Thoracic aorta (tissue), 2 donors: Measurements from ENCODE around the gene QPCTL. TPM values are rescaled to one million over a fixed set of nuclear protein-coding genes. Genes with fewer than 3 reads are reported as not detected.

Source experiments
- ATAC-seq: fragments of 150-250 bp; one replicate; pipeline ENCODE4 v1.8.0; 2017; ENCODE audit warnings: low read depth; ENCODE audit not compliant: insufficient number of reproducible peaks, low FRiP score
- DNase-seq: peaks from one replicate; pipeline ENCODE4 v3.0.0-alpha.2; 2020; ENCODE audit warnings: low spot score
- H3K27ac ChIP-seq, 2 donors: fragments of 200-600 bp; sonication (generic); 1 replicate in 1 of 2; 2 replicates in 1 of 2; pipeline ENCODE4 v1.5.1; 2016; ENCODE audit warnings: mild to moderate bottlenecking in 2 of 2, moderate library complexity in 2 of 2
- H3K27me3 ChIP-seq: fragments of 200-600 bp; sonication (generic); replicated peaks from 2 replicates; pipeline ENCODE4 v1.6.0; 2016; ENCODE audit warnings: mild to moderate bottlenecking; ENCODE audit not compliant: insufficient read depth
- H3K36me3 ChIP-seq: fragments of 200-600 bp; sonication (generic); one replicate; pipeline ENCODE4 v1.5.1; 2016
- H3K4me1 ChIP-seq, 2 donors: fragments of 200-600 bp; sonication (generic); 1 replicate in 1 of 2; 2 replicates in 1 of 2; pipeline versions ENCODE4 v1.5.1 to v1.6.0; 2016; ENCODE audit warnings: low read depth in 2 of 2, mild to moderate bottlenecking in 1 of 2; ENCODE audit not compliant: control insufficient read depth in 1 of 2
- H3K4me3 ChIP-seq: fragments of 200-600 bp; sonication (generic); 2 replicates; pipeline ENCODE4 v1.5.1; 2016; ENCODE audit warnings: mild to moderate bottlenecking
- H3K9me3 ChIP-seq: fragments of 200-600 bp; sonication (generic); 2 replicates; pipeline ENCODE4 v1.5.1; 2016
- total RNA-seq, 2 donors: library from RNA; depleted of rRNA; stranded (reverse); fragments of >200 nt; gene quantifications; one replicate each; pipeline versions ENCODE4 v1.1.0 to v1.2.3, GENCODE V29; 2016
- TF ChIP-seq, protein P1 (sequence below): fragments of 200-600 bp; sonication (generic); IDR thresholded peaks from one replicate; pipeline ENCODE4 v1.5.1; 2019; ENCODE audit warnings: antibody characterized with exemption

Gene QPCTL
- total RNA-seq, 2 donors from 2014 or later = 4.6 to 8.8 TPM

DNA sequence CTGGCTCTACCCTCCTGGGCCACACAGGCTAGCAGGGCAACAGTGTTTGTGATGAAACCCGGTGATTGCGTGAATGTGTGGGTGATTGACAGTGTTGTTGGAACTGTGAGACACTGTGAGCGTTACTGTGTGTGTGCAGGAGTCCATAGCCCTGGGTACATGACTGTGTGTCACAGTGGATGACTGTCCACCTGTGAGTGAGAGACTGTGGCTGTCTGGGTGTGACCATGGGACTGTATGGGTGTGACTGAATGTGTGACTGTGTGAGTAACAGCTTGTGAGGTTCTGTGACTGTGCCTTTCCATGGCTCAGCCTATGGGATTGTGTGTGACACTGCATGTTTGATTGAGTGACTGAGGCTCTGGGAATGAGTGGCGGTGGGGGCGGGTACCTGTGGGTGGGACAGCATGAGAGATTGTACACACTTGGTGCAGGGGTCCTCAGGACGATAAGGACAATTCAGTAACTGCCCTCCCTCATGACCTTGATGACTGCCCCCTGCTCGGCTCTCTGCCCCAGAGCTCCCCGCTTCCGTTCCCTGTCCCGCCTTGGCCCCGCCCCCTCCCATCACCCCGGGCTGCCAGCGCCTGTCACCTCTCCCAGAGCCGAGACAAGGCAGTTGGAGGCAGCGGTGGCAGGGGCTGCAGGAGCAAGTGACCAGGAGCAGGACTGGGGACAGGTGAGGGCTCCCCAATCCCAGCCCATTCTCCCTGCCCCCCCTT is 24.7 kb upstream of the QPCTL start, which contains the start of gene GIPR:
Gene GIPR (plus strand): TSS at position 602 of the 722 bp plus-strand sequence. CDS start 1,300 bp downstream, outside the sequence.
- Histone ChIP-seq H3K36me3 (no peaks in the 10 kb centered on the region), H3K4me3 (peak within 1 kb of the TSS; percentile 68)
- TF ChIP-seq, protein P1, sequence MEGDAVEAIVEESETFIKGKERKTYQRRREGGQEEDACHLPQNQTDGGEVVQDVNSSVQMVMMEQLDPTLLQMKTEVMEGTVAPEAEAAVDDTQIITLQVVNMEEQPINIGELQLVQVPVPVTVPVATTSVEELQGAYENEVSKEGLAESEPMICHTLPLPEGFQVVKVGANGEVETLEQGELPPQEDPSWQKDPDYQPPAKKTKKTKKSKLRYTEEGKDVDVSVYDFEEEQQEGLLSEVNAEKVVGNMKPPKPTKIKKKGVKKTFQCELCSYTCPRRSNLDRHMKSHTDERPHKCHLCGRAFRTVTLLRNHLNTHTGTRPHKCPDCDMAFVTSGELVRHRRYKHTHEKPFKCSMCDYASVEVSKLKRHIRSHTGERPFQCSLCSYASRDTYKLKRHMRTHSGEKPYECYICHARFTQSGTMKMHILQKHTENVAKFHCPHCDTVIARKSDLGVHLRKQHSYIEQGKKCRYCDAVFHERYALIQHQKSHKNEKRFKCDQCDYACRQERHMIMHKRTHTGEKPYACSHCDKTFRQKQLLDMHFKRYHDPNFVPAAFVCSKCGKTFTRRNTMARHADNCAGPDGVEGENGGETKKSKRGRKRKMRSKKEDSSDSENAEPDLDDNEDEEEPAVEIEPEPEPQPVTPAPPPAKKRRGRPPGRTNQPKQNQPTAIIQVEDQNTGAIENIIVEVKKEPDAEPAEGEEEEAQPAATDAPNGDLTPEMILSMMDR = no peak

DNA sequence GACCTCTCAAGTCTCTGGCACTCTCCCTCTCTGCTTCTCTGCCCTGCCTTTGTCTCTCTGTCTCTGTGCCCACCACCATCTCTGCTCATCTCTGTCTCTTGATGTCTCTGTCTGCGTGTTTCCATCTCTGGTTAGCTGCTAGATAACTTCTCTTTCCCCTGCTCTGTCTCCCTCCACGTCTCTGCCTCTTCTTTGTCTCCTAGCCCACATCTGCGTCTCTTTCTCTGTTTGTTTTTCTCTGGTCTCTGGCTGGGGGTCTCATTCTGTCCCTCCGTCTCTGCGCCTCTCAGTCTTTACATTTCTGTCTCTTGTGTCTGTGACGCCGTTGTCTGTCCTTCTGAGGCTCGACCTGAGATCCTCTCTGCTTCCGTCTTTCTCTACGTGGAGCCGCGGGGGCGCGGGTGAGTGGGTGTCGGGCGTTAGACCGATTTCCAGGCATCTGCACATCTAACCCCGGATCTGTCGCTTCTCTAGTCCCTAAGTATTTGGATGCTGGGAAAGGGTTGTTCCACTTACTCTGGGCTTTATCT is 24.1 kb upstream of the QPCTL start:
- peaks cover 26% of the 10 kb centered on the region for H3K27me3 ChIP-seq
- no peaks in the 10 kb centered on the region for H3K9me3 ChIP-seq
- H3K27ac ChIP-seq = no peak overlapping the region
- no peak for DNase-seq
- peak overlapping the region; percentile 68 for H3K4me3 ChIP-seq
- no peaks in the 10 kb centered on the region for H3K36me3 ChIP-seq
- peaks cover 12 to 18% of the 10 kb centered on the region in 2 donors for H3K4me1 ChIP-seq
- ATAC-seq = no peak
- TF ChIP-seq, protein P1 = no peak

More for the DNA sequence above, 24.7 kb upstream of the QPCTL start, which contains the start of gene GIPR:
- Histone ChIP-seq H3K9me3 (no peaks in the 10 kb centered on the region), H3K4me1 (peaks cover 12 to 18% of the 10 kb centered on the region in 2 donors), H3K27ac (no peak within 1 kb of the TSS), H3K27me3 (peaks cover 26% of the 10 kb centered on the region)
- peak; percentile 34 for ATAC-seq
- no peak for DNase-seq

DNA sequence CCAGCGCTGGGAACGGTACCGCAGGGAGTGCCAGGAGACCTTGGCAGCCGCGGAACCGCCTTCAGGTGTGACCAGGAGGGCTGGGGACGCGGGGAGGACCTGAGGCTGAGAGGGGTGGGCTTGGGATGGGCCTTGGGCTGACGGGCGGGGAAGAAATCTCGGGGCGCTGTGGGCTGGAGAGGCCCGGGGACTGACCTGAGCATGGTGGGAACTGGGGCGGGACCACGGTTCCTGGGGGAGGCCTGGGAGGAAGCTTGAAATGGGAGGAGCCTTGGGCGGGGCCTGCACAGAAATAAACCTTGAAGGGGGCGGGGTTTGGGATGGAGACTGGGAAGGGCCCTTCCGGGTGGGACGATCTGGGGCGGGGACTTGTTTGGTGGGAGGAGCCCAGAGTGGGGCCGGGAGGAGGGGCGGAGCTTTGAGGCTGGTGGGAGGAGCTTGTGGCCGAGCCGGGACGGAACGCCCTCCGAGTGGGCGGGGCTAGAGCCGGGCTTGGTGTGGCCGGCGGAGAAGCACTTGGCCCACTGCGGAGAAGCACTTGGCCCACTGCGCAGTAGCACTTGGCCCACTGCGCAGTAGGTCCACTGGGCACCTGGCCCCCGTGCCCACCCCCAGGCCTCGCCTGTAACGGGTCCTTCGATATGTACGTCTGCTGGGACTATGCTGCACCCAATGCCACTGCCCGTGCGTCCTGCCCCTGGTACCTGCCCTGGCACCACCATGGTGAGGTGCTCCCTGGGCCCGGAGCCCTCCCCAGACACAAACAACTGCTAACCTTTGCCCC is 21.6 kb upstream of the QPCTL start:
- Histone ChIP-seq H3K9me3 (no peaks in the 10 kb centered on the region), H3K36me3 (no peaks in the 10 kb centered on the region), H3K27ac (no peak overlapping the region), H3K27me3 (peaks cover 26% of the 10 kb centered on the region), H3K4me3 (no peak overlapping the region), H3K4me1 (peaks cover 12 to 18% of the 10 kb centered on the region in 2 donors)
- DNase-seq = no peak
- no peak for ATAC-seq
- TF ChIP-seq, protein P1 = no peak

DNA sequence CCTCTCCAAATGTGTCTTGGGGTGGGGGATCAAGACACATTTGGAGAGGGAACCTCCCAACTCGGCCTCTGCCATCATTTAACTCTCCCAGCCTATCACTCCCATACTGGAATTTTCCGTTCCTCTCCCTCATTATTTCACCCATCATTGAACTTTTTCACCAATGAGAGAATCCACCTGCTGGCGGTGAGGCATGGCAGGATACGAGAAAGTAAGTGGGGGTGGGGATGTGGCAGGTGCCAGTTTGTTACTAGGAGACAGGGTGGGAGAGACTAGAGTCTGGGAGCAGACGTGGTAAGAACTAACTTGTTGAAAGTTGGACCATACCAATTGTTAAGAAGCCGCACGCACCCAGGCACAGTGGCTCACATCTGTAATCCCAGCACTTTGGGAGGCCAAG is 17.5 kb upstream of the QPCTL start:
- H3K9me3 ChIP-seq = no peaks in the 10 kb centered on the region
- ATAC-seq (no peak), DNase-seq (no peak)
- peaks cover 26% of the 10 kb centered on the region for H3K27me3 ChIP-seq
- no peak overlapping the region for H3K27ac ChIP-seq
- H3K4me3 ChIP-seq = no peak overlapping the region
- TF ChIP-seq, protein P1 = no peak
- peaks cover 4 to 8% of the 10 kb centered on the region in 2 donors for H3K4me1 ChIP-seq
- H3K36me3 ChIP-seq = no peaks in the 10 kb centered on the region

DNA sequence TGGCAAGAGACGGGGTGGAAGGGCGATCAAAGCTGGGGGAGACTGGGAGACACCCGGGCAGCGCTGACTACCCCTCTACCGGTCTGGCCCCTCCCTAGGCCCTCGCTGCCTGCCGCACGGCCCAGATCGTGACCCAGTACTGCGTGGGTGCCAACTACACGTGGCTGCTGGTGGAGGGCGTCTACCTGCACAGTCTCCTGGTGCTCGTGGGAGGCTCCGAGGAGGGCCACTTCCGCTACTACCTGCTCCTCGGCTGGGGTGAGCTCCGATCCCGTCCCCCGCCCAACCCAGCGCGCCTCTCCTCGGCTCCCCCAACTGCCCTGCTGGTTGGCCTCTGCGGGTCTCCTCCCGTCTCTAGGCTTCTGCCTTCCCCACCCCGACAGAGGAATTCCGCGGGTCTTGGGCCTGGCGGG is 15.6 kb upstream of the QPCTL start:
- DNase-seq (no peak), ATAC-seq (no peak)
- no peak overlapping the region for H3K27ac ChIP-seq
- TF ChIP-seq, protein P1 = no peak
- no peaks in the 10 kb centered on the region for H3K36me3 ChIP-seq
- peaks cover 4 to 16% of the 10 kb centered on the region in 2 donors for H3K4me1 ChIP-seq
- H3K4me3 ChIP-seq = peak overlapping the region; percentile 43
- no peaks in the 10 kb centered on the region for H3K9me3 ChIP-seq
- peaks cover 11% of the 10 kb centered on the region for H3K27me3 ChIP-seq
